IMR-90 (cell line): ENCODE results near the gene TMEM40. TPM values are rescaled to one million over a fixed set of nuclear protein-coding genes. Genes with fewer than 3 reads are reported as not detected.

Experiments
- ATAC-seq: fragments of 200-7000 bp; cut with Tn5 transposase; 2 replicates; pipeline ENCODE4 v1.9.1; 2020; ENCODE audit warnings: low read depth, mild to moderate bottlenecking, moderate library complexity
- BruUV-seq: library from RNA; stranded (reverse); fragments of 400-500 nt; replicated peaks from 2 replicates; lab custom pipeline; 2021; lab: Mats Ljungman, UMichigan
- CTCF ChIA-PET: fragments of 300-600 bp; formaldehyde crosslinking; extraction: SDS; loops from one replicate; lab custom pipeline; 2021; ENCODE audit warnings: antibody characterized with exemption; lab: Yijun Ruan, JAX
- POLR2A ChIA-PET: fragments of 300-600 bp; sonication (Branson Sonifier 250); formaldehyde crosslinking; loops from one replicate; lab custom pipeline; 2022; ENCODE audit warnings: antibody characterized with exemption; ENCODE audit not compliant: unreplicated experiment; lab: Charles Lee
- DNase-seq: peaks from one replicate; pipeline ENCODE4 v3.0.0; 2013
- H2AFZ ChIP-seq: replicated peaks from 2 replicates; pipeline ENCODE3; 2013; ENCODE audit warnings: low read length, mild to moderate bottlenecking; ENCODE audit not compliant: poor library complexity
- H2AK5ac ChIP-seq: 2 replicates; pipeline ENCODE4 v1.6.1; 2013; ENCODE audit warnings: low read depth, low read length, inconsistent platforms
- H2AK9ac ChIP-seq: replicated peaks from 2 replicates; pipeline ENCODE3; 2013; ENCODE audit warnings: mild to moderate bottlenecking, low read depth, low read length, moderate library complexity; ENCODE audit not compliant: poor library complexity
- H2BK120ac ChIP-seq: 2 replicates; pipeline ENCODE4 v1.6.1; 2013; ENCODE audit warnings: low read depth, low read length, inconsistent platforms
- H2BK15ac ChIP-seq: 3 replicates; pipeline ENCODE4 v1.6.1; 2013; ENCODE audit warnings: low read depth, low read length, inconsistent platforms
- H2BK20ac ChIP-seq: 2 replicates; pipeline ENCODE4 v1.6.1; 2013; ENCODE audit warnings: low read depth, mild to moderate bottlenecking, inconsistent platforms, low read length, moderate library complexity
- H2BK5ac ChIP-seq: 2 replicates; pipeline ENCODE4 v1.6.1; 2013; ENCODE audit warnings: mild to moderate bottlenecking, low read depth, low read length, inconsistent platforms; ENCODE audit not compliant: poor library complexity, severe bottlenecking
- H3K14ac ChIP-seq: replicated peaks from 2 replicates; pipeline ENCODE4 v1.6.1; 2013; ENCODE audit warnings: low read depth, low read length, inconsistent platforms
- H3K18ac ChIP-seq: 2 replicates; pipeline ENCODE4 v1.6.1; 2013; ENCODE audit warnings: low read depth, low read length, control low read depth
- H3K23ac ChIP-seq: 2 replicates; pipeline ENCODE4 v1.6.1; 2013; ENCODE audit warnings: low read depth, low read length, inconsistent platforms
- H3K27ac ChIP-seq: 2 replicates; pipeline ENCODE4 v1.5.1; 2013; ENCODE audit warnings: mild to moderate bottlenecking, control low read depth, low read length; ENCODE audit not compliant: insufficient read depth
- H3K27me3 ChIP-seq: 2 replicates; pipeline ENCODE4 v1.6.1; 2013; ENCODE audit warnings: low read length; ENCODE audit not compliant: control insufficient read depth, insufficient read depth
- H3K36me3 ChIP-seq: 2 replicates; pipeline ENCODE4 v1.6.1; 2013; ENCODE audit warnings: low read length, mixed read lengths; ENCODE audit not compliant: control insufficient read depth, insufficient read depth
- H3K4ac ChIP-seq: 2 replicates; pipeline ENCODE4 v1.6.1; 2013; ENCODE audit warnings: low read depth, low read length, inconsistent platforms
- H3K4me1 ChIP-seq: 2 replicates; pipeline ENCODE4 v1.6.1; 2013; ENCODE audit warnings: low read length, mixed read lengths; ENCODE audit not compliant: control insufficient read depth, insufficient read depth
- H3K4me2 ChIP-seq: 2 replicates; pipeline ENCODE4 v1.6.1; 2013; ENCODE audit warnings: low read depth, mild to moderate bottlenecking, control low read depth, low read length, moderate library complexity
- H3K4me3 ChIP-seq: 2 replicates; pipeline ENCODE4 v1.5.1; 2013; ENCODE audit warnings: low read depth, mild to moderate bottlenecking, control low read depth, low read length, moderate library complexity; ENCODE audit not compliant: insufficient read depth
- H3K56ac ChIP-seq: 2 replicates; pipeline ENCODE4 v1.6.1; 2013; ENCODE audit warnings: low read length, inconsistent platforms; ENCODE audit not compliant: insufficient read depth; ENCODE audit errors: extremely low read depth
- H3K79me1 ChIP-seq, 2 experiments: 2 replicates each; pipeline ENCODE4 v1.6.1; 2013; ENCODE audit warnings: low read length in 2 of 2, inconsistent platforms in 1 of 2, low read depth in 1 of 2
- H3K9ac ChIP-seq: 2 replicates; pipeline ENCODE4 v1.6.1; 2013; ENCODE audit warnings: low read depth, low read length, control low read depth
- H3K9me1 ChIP-seq: 2 replicates; pipeline ENCODE4 v1.6.1; 2013; ENCODE audit warnings: low read length, inconsistent platforms; ENCODE audit not compliant: insufficient read depth
- H3K9me3 ChIP-seq: 2 replicates; pipeline ENCODE4 v1.6.1; 2013; ENCODE audit warnings: low read length; ENCODE audit not compliant: control insufficient read depth, insufficient read depth
- H4K20me1 ChIP-seq: 2 replicates; pipeline ENCODE4 v1.6.1; 2013; ENCODE audit warnings: low read length, inconsistent platforms; ENCODE audit not compliant: insufficient read depth
- H4K5ac ChIP-seq: 2 replicates; pipeline ENCODE4 v1.6.1; 2013; ENCODE audit warnings: mild to moderate bottlenecking, low read depth, low read length, control low read depth
- H4K8ac ChIP-seq, 2 experiments: 2 replicates each; pipeline ENCODE4 v1.6.1; 2013; ENCODE audit warnings: low read depth in 2 of 2, low read length in 2 of 2, control low read depth in 1 of 2, inconsistent platforms in 1 of 2
- H4K91ac ChIP-seq: 2 replicates; pipeline ENCODE4 v1.6.1; 2013; ENCODE audit warnings: low read depth, low read length, inconsistent platforms; ENCODE audit not compliant: insufficient read depth
- BHLHE40 ChIP-seq: fragments of 150-350 bp; IDR thresholded peaks from 2 replicates; pipeline ENCODE4 v1.6.1; 2016; ENCODE audit warnings: mild to moderate bottlenecking, low read depth, low read length
- CEBPB ChIP-seq: IDR thresholded peaks from 2 replicates; pipeline ENCODE4 v1.6.1; 2012; ENCODE audit warnings: low read depth, low read length, improper control_type of control experiment
- CHD1 ChIP-seq: IDR thresholded peaks from 2 replicates; pipeline ENCODE4 v1.6.1; 2012; ENCODE audit warnings: low read depth, low read length, improper control_type of control experiment
- CTCF ChIP-seq: conservative IDR thresholded peaks from 2 replicates; pipeline ENCODE4 v1.5.1; 2012; ENCODE audit warnings: mild to moderate bottlenecking, low read depth, low read length, improper control_type of control experiment
- ELK1 ChIP-seq: fragments of 150-350 bp; IDR thresholded peaks from 2 replicates; pipeline ENCODE4 v1.6.1; 2016; ENCODE audit warnings: low read depth, mild to moderate bottlenecking, low read length, moderate library complexity, borderline replicate concordance
- FOS ChIP-seq: fragments of 150-350 bp; IDR thresholded peaks from 2 replicates; pipeline ENCODE4 v1.6.1; 2016; ENCODE audit warnings: low read depth, low read length
- MAFK ChIP-seq: IDR thresholded peaks from 2 replicates; pipeline ENCODE4 v1.6.1; 2012; ENCODE audit warnings: low read depth, low read length, improper control_type of control experiment
- MAZ ChIP-seq: IDR thresholded peaks from 2 replicates; pipeline ENCODE4 v1.6.1; 2012; ENCODE audit warnings: low read depth, mild to moderate bottlenecking, low read length, improper control_type of control experiment, moderate library complexity, borderline replicate concordance
- MXI1 ChIP-seq: IDR thresholded peaks from 2 replicates; pipeline ENCODE4 v1.6.1; 2012; ENCODE audit warnings: low read depth, mild to moderate bottlenecking, low read length, moderate library complexity, borderline replicate concordance
- NFE2L2 ChIP-seq: fragments of 150-350 bp; IDR thresholded peaks from 2 replicates; pipeline ENCODE4 v1.6.1; 2016; ENCODE audit warnings: low read depth, mild to moderate bottlenecking, low read length
- POLR2A ChIP-seq: IDR thresholded peaks from 2 replicates; pipeline ENCODE4 v1.6.1; 2012; ENCODE audit warnings: mild to moderate bottlenecking, low read depth, low read length
- RAD21 ChIP-seq: IDR thresholded peaks from 2 replicates; pipeline ENCODE4 v1.6.1; 2012; ENCODE audit warnings: low read length, improper control_type of control experiment
- RCOR1 ChIP-seq: IDR thresholded peaks from 2 replicates; pipeline ENCODE4 v1.6.1; 2012; ENCODE audit warnings: mild to moderate bottlenecking, low read length, improper control_type of control experiment; ENCODE audit not compliant: insufficient replicate concordance
- RFX5 ChIP-seq: IDR thresholded peaks from 2 replicates; pipeline ENCODE4 v1.8.0; 2012; ENCODE audit warnings: low read depth, mild to moderate bottlenecking, low read length, moderate library complexity
- SMC3 ChIP-seq: fragments of 150-350 bp; IDR thresholded peaks from 2 replicates; pipeline ENCODE4 v1.6.1; 2016; ENCODE audit warnings: low read depth, mild to moderate bottlenecking, antibody characterized with exemption, low read length, moderate library complexity
- USF2 ChIP-seq: fragments of 150-350 bp; IDR thresholded peaks from 2 replicates; pipeline ENCODE4 v1.6.1; 2017; ENCODE audit warnings: mild to moderate bottlenecking, antibody characterized with exemption, low read length, low read depth
- WGBS, 2 experiments: methylation state at CpG; one replicate each; pipeline versions ENCODE4 v1.1.5 to v1.1.7; 2013; ENCODE audit warnings: missing lambda C conversion rate in 2 of 2; ENCODE audit not compliant: insufficient read length in 1 of 2; ENCODE audit errors: extremely low coverage in 2 of 2; 5-methylcytosine and 5-hydroxymethylcytosine counted together
- dilution Hi-C: fragments of 300-500 bp; cut with HindIII; formaldehyde crosslinking; loops from one replicate; pipeline ENCODE4 v1.14.3; 2018; ENCODE audit warnings: low sequenced_read_pairs; ENCODE audit not compliant: unreplicated experiment
- in situ Hi-C: fragments of 300-500 bp; cut with MboI; formaldehyde crosslinking; loops from 3 replicates; pipeline ENCODE4 v1.14.3; 2019; ENCODE audit warnings: low sequenced_read_pairs, inconsistent platforms, mixed read lengths
- intact Hi-C: fragments of 100-400 bp; cut with micrococcal nuclease; formaldehyde crosslinking; loops from 2 replicates; pipeline ENCODE4 v1.10.0; 2022
- polyA plus RNA-seq, 3 experiments: library from polyadenylated mRNA; depleted of rRNA; stranded (reverse); fragments of >200 nt; gene quantifications; 2 replicates each; pipeline ENCODE4 v1.2.3, GENCODE V29; 2012; ENCODE audit warnings: low replicate concordance in 1 of 3
- total RNA-seq: library from RNA; depleted of rRNA; stranded (reverse); fragments of >200 nt; gene quantifications from 2 replicates; pipeline ENCODE4 v1.2.3, GENCODE V29; 2012

Gene TMEM40
- total and polyA plus RNA-seq, 2 of the 4 experiments (the other 2 are of a cell fraction): 0.27 TPM; not detected in 1

- H3K4me1 ChIP-seq: peaks cover 3% of the 10 kb centered on the region; the same call in 1 of the 2 replicates
- no peaks in the 10 kb centered on the region for H4K20me1 ChIP-seq
- no peak overlapping the region for H3K14ac ChIP-seq
- H2AK9ac ChIP-seq: no peak overlapping the region
- H3K36me3 ChIP-seq: no peaks in the 10 kb centered on the region
- no peak overlapping the region for H2AK5ac ChIP-seq
- no peak overlapping the region for H4K91ac ChIP-seq
- no peak overlapping the region for H2BK120ac ChIP-seq
- H2BK5ac ChIP-seq: no peak overlapping the region
- no peak overlapping the region for H3K18ac ChIP-seq
- ChIA-PET POLR2A (no interaction called here), CTCF (interaction anchor here (1.0 to 1.2 kb wide), 2 partner anchors 16 to 18 kb away, joined by 3 read pairs; no protein-coding TSS in a partner anchor)
- H3K27ac ChIP-seq: no peak overlapping the region
- H3K4me2 ChIP-seq: no peak overlapping the region
- H2BK20ac ChIP-seq: no peak overlapping the region
- no peak overlapping the region for H2AFZ ChIP-seq
- H4K8ac ChIP-seq: no peak overlapping the region
- in situ Hi-C loops: no loop called here
- intact Hi-C loops: no loop called here
- no peak overlapping the region for H3K4ac ChIP-seq
- DNase-seq (no peak), ATAC-seq (no peak)
- peaks cover 2% of the 10 kb centered on the region; the same call in 1 of the 2 replicates for H3K27me3 ChIP-seq
- dilution Hi-C loops: no loop called here
- no peak overlapping the region for H4K5ac ChIP-seq
- no peaks in the 10 kb centered on the region for H3K9me1 ChIP-seq
- WGBS, 2 experiments: 0% methylated on average over 1 of the region's 4 CpGs; no CpG with 5 or more reads in 1 of the 2 experiments
- no peak overlapping the region for H2BK15ac ChIP-seq
- TF ChIP-seq FOS (no peak), NFE2L2 (no peak), BHLHE40 (no peak), RCOR1 (no peak), RFX5 (no peak), CHD1 (no peak), MAFK (no peak), CTCF (no peak), ELK1 (no peak), POLR2A (no peak), MXI1 (no peak), MAZ (no peak), RAD21 (no peak), USF2 (no peak), SMC3 (no peak), CEBPB (no peak)
- H3K9me3 ChIP-seq: peaks cover 9% of the 10 kb centered on the region; the same call in 1 of the 2 replicates
- H3K4me3 ChIP-seq: no peak overlapping the region
- H3K56ac ChIP-seq: no peak overlapping the region
- no peaks in the 10 kb centered on the region for H3K79me1 ChIP-seq
- no peak overlapping the region for H3K23ac ChIP-seq
- no peak overlapping the region for H3K9ac ChIP-seq
- no TSS peak for BruUV-seq
These were observed 34.3 kb downstream of the TMEM40 start for GRCh38 chr3:12724794-12725193.
